UCSD-AML1 (cell line): ENCODE data around the gene KPTN.

Experiments
- DNase-seq: peaks from one replicate; lab custom pipeline; 2025; ENCODE audit not compliant: unreplicated experiment; lab: John Stamatoyannopoulos, UW

The KPTN gene

GRCh38 chr19:47437500-47437899, 46.5 kb downstream of the KPTN start:
- DNase-seq, result no peak

- DNase-seq, result peak; percentile 60
Observed at GRCh38 chr19:47436712-47437401, 47.2 kb downstream of the KPTN start.

- no peak for DNase-seq
Observed at GRCh38 chr19:47435883-47436417, 48.1 kb downstream of the KPTN start.

GRCh38 chr19:47435196-47435595, 48.8 kb downstream of the KPTN start:
- no peak for DNase-seq

GRCh38 chr19:47434088-47434487, 49.9 kb downstream of the KPTN start:
- no peak for DNase-seq

- no peak for DNase-seq
Observed at GRCh38 chr19:47433121-47433520, 50.9 kb downstream of the KPTN start.

GRCh38 chr19:47432499-47432898, 51.5 kb downstream of the KPTN start:
- no peak for DNase-seq

GRCh38 chr19:47432091-47432490, 51.9 kb downstream of the KPTN start:
- DNase-seq, result no peak

- peak; percentile 29 for DNase-seq
Observed at GRCh38 chr19:47430041-47430802, 53.8 kb downstream of the KPTN start.

- no peak for DNase-seq
Observed at GRCh38 chr19:47429140-47429793, 54.8 kb downstream of the KPTN start.

GRCh38 chr19:47428177-47428894, 55.7 kb downstream of the KPTN start:
- DNase-seq, result peak; percentile 90

GRCh38 chr19:47427241-47428176, 56.5 kb downstream of the KPTN start:
- peak; percentile 55 for DNase-seq
